ENCODE measurements around the gene PRKCE.
A peak's percentile ranks its signal among the peaks of the same experiment; 100 is the strongest.

- TF ChIP-seq POLR2AphosphoS5 (IDR thresholded peaks at IDR 0.05; ENCODE audit: low read depth) (no peak), CTCF (conservative IDR thresholded peaks at IDR 0.05; ENCODE audit: low read depth in 2 of 2) (peak; percentile 41 to 47), EZH2 (IDR thresholded peaks at IDR 0.05; ENCODE audit: low read depth, unreplicated experiment) (no peak)
Measured at GRCh38 chr2:46050489-46050888, 399.0 kb downstream of the PRKCE start.
